ENCODE results near the gene CORO2A.

The CORO2A gene

DNA sequence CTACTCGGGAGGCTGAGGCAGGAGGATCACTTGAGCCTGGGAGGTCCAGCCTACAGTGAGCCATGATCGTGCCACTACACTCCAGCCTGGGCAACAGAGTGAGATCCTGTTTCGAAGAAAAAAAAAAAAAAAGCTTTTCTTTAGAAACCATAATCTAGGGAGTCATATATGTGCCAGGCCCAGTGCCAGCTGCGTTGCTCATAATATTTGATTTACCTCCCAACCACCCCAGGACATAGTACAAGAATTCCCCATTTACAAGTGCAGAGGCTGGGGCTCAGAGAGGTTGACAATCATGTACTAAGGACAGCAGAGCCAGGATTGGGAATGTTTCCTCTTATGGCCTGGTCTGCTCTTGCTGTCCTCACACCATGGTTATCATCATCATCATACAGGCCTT is 48.4 kb downstream of the CORO2A start:
- no peak for TF ChIP-seq CTCF (IDR thresholded peaks at IDR 0.05; ENCODE audit: control insufficient read depth, insufficient read depth, low read depth, low read length, missing control alignments)
- H3K4me3 ChIP-seq (ENCODE audit: control insufficient read depth, low read depth, low read length): no peak overlapping the region
- DNase-seq (ENCODE audit: low read depth): no peak

- no peak for TF ChIP-seq CTCF (IDR thresholded peaks at IDR 0.05; ENCODE audit: control insufficient read depth, insufficient read depth, low read depth, low read length, missing control alignments)
- no peak for DNase-seq (ENCODE audit: low read depth)
- no peak overlapping the region for H3K4me3 ChIP-seq (ENCODE audit: control insufficient read depth, low read depth, low read length)
Measured at GRCh38 chr9:98142925-98143481, 49.4 kb downstream of the CORO2A start.

DNA sequence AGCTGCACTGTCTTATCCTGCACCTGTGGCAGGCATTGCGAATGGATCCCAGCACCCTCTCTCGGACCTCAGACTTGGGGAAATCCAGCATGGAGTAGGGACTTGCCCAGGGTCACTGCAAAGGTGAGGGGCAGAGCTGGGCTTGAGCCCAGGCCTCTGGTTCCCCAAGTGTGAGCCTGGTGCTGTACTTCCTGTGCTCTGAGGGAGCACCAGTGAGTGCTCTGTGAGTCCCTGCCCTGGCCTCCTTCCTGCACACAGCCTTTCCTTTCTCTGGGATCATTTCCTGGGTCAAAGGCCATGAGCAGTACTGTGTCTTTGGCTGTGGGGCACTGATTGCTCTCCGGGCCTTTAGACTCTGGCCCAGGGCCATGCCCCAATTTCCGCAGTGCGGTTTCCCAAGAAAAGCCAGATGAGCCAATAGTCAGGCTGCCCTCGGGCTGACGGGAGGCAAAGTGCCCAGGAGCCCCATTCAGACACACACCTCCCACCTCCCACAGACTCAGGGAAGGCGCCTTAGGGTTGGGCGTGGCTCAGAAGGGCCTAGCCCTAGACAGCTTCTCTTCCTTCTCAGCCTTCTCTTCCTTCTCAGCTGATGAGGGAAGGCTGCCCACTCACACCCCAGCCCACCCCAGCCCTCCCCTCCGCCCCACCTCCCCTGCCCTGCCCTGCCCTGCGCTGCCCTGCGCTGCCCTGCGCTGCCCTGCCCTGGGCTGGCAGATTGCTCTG is 50.1 kb downstream of the CORO2A start:
- TF ChIP-seq CTCF (IDR thresholded peaks at IDR 0.05; ENCODE audit: control insufficient read depth, insufficient read depth, low read depth, low read length, missing control alignments): no peak
- H3K4me3 ChIP-seq (ENCODE audit: control insufficient read depth, low read depth, low read length): no peak overlapping the region
- no peak for DNase-seq (ENCODE audit: low read depth)

DNA sequence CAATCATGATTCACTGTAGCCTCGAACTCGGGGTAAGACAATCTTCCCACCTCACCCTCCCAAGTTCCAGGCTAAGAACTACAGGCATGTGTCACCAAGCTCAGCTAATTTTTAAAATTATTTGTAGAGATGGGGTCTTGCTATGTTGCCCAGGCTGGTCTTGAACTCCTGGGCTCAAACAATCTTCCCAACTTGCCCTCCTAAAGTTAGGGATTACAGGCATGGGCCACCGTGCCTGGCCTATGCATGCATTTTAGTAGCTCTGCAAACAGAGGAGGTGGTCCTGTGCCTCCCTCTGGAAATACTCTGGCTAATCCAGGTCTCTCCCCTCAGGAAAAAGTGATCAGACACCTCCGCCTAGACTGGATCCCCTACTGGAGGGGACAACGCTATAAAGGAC is 51.9 kb downstream of the CORO2A start:
- no peak for DNase-seq (ENCODE audit: low read depth)
- TF ChIP-seq CTCF (IDR thresholded peaks at IDR 0.05; ENCODE audit: control insufficient read depth, insufficient read depth, low read depth, low read length, missing control alignments): no peak
- H3K4me3 ChIP-seq (ENCODE audit: control insufficient read depth, low read depth, low read length): no peak overlapping the region

DNA sequence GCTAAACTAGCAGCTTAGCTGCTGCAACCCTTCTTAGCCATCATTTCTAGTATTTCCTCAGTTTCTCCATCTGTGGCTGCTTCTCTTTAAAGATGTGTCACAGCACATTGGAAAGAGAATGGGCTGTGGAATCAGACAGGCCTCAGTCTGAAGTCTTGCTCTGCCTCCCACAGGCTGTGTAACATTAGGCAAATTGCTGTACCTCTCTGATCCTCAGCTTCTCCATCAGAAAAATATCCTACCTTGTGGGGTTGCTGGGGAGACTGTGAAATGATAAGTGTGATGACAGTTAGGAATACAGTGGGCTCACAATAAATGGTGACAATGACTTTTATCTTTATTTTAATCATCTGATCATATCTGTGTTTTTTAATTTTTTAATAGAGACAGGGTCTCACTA is 55.9 kb downstream of the CORO2A start:
- no peak for DNase-seq (ENCODE audit: low read depth)
- no peak overlapping the region for H3K4me3 ChIP-seq (ENCODE audit: control insufficient read depth, low read depth, low read length)
- no peak for TF ChIP-seq CTCF (IDR thresholded peaks at IDR 0.05; ENCODE audit: control insufficient read depth, insufficient read depth, low read depth, low read length, missing control alignments)

GRCh38 chr9:98135938-98136337 is 56.5 kb downstream of the CORO2A start:
- DNase-seq (ENCODE audit: low read depth): no peak
- no peak for TF ChIP-seq CTCF (IDR thresholded peaks at IDR 0.05; ENCODE audit: control insufficient read depth, insufficient read depth, low read depth, low read length, missing control alignments)
- no peak overlapping the region for H3K4me3 ChIP-seq (ENCODE audit: control insufficient read depth, low read depth, low read length)
